Ectodermal cell (in vitro differentiated cells): ENCODE results near the gene MAP3K2.
"Not testable (repeated sequence)": the region's sequence is repeated elsewhere in the genome, so short reads cannot be mapped to it uniquely, and the experiment has no call there.

ENCODE experiments used
- H3K27ac ChIP-seq: 2 replicates; pipeline ENCODE4 v1.7.0; 2013; ENCODE audit warnings: mild to moderate bottlenecking, low read depth, low read length; ENCODE audit not compliant: insufficient read depth, poor library complexity, severe bottlenecking
- H3K27me3 ChIP-seq: 2 replicates; pipeline ENCODE4 v1.7.0; 2013; ENCODE audit warnings: mild to moderate bottlenecking, low read length; ENCODE audit not compliant: insufficient read depth, control insufficient read depth, poor library complexity, severe bottlenecking
- H3K36me3 ChIP-seq: one replicate; pipeline ENCODE4 v1.7.0; 2013; ENCODE audit warnings: low read length; ENCODE audit not compliant: control insufficient read depth, insufficient read depth
- H3K4me1 ChIP-seq: one replicate; pipeline ENCODE4 v1.7.0; 2013; ENCODE audit warnings: low read length; ENCODE audit not compliant: control insufficient read depth, insufficient read depth
- H3K4me3 ChIP-seq: 2 replicates; pipeline ENCODE4 v1.7.0; 2013; ENCODE audit warnings: low read depth, low read length, control low read depth; ENCODE audit not compliant: insufficient read depth
- H3K9me3 ChIP-seq: 2 replicates; pipeline ENCODE4 v1.7.0; 2013; ENCODE audit warnings: mild to moderate bottlenecking, low read length, moderate library complexity; ENCODE audit not compliant: control insufficient read depth
- WGBS, 2 experiments: methylation state at CpG; one replicate each; pipeline ENCODE4 v1.1.7; 2013; ENCODE audit warnings: missing lambda C conversion rate in 2 of 2; 5-methylcytosine and 5-hydroxymethylcytosine counted together

Gene MAP3K2

GRCh38 chr2:127413782-127414637, 26.2 kb upstream of the MAP3K2 start:
- WGBS, 2 experiments = 93 to 94% methylated on average over 7 to 8 of the region's 8 CpGs

DNA sequence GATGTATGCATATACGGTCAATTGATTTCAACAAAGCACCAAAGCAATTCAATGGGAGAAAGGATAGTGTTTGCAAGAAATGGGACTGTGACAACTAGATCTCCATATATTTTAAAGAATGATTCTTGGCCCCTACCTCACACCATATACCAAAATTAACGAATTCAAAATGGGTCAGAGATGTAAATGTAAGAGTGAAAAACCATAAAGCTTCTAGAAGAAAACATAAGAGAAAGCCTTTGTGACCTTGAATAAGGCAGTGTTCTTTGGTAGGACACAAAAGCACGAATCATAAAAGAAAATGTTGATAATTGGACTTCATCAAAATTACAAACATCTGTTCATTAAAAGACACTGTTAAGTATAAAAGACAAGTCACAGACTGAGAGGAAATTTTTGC, 25.4 kb upstream of the MAP3K2 start:
- peaks cover 39% of the 10 kb centered on the region for H3K27me3 ChIP-seq
- no peak overlapping the region for H3K27ac ChIP-seq
- H3K9me3 ChIP-seq = peaks cover 2% of the 10 kb centered on the region
- 94 to 100% methylated on average over 3 of the region's 3 CpGs for WGBS, 2 experiments
- H3K4me3 ChIP-seq = no peak overlapping the region
- peaks cover 2% of the 10 kb centered on the region for H3K4me1 ChIP-seq
- H3K36me3 ChIP-seq = no peaks in the 10 kb centered on the region

More at GRCh38 chr2:127413782-127414637, 26.2 kb upstream of the MAP3K2 start:
- no peak overlapping the region for H3K4me3 ChIP-seq
- H3K27me3 ChIP-seq = peaks cover 40% of the 10 kb centered on the region
- H3K9me3 ChIP-seq = peaks cover 2% of the 10 kb centered on the region
- peaks cover 2% of the 10 kb centered on the region for H3K4me1 ChIP-seq
- H3K27ac ChIP-seq = no peak overlapping the region
- no peaks in the 10 kb centered on the region for H3K36me3 ChIP-seq

DNA sequence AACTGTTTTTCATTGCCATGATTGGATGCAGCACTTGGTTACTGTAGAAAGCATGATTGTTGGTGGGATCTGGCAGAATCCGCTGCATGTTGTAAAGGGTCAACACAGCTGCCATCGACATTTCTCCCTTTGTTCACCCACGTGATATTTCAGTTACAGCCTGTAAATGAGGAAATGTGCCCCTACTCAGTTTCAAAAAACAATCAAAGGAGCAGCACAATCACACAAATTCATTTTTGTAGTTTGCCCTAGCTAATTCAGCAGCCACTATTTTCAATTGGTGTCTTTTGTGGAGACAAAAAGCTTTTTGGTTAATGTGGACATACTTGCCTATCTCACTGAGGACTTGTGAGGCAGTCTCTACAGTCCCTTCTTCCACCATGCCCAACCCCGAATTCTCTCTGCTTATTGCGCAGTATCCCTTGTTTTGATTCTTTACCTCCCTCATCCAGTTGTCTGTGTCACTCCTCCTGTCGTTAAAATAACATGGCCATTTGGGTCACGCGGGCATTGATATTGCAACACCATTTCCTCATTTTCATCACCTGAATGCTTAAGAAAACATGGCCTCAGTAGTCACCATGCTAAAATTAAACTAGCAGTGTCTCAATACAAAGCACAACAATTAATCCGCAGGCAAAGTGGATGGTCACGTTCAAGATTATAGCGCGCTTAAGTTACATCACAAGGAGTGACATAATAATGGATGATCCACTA, 24.0 kb upstream of the MAP3K2 start:
- no peak overlapping the region for H3K4me3 ChIP-seq
- 85% methylated on average over 12 of the region's 12 CpGs for WGBS, 2 experiments
- H3K27me3 ChIP-seq = peaks cover 25% of the 10 kb centered on the region
- no peaks in the 10 kb centered on the region for H3K4me1 ChIP-seq
- H3K9me3 ChIP-seq = peaks cover 2% of the 10 kb centered on the region
- no peaks in the 10 kb centered on the region for H3K36me3 ChIP-seq
- H3K27ac ChIP-seq = no peak overlapping the region

GRCh38 chr2:127410871-127411652, 23.3 kb upstream of the MAP3K2 start:
- no peak overlapping the region for H3K4me3 ChIP-seq
- 90 to 92% methylated on average over 6 of the region's 6 CpGs for WGBS, 2 experiments
- no peaks in the 10 kb centered on the region for H3K36me3 ChIP-seq
- no peak overlapping the region for H3K27ac ChIP-seq
- H3K27me3 ChIP-seq = peaks cover 18% of the 10 kb centered on the region
- peaks cover 2% of the 10 kb centered on the region for H3K9me3 ChIP-seq
- no peaks in the 10 kb centered on the region for H3K4me1 ChIP-seq

- H3K9me3 ChIP-seq, H3K27ac ChIP-seq, H3K4me1 ChIP-seq, H3K36me3 ChIP-seq, H3K27me3 ChIP-seq, H3K4me3 ChIP-seq: not testable (repeated sequence)
- whole genome bisulfite sequencing, 2 experiments = 90 to 92% methylated on average over 8 of the region's 8 CpGs
Measured at GRCh38 chr2:127409716-127410115, 21.9 kb upstream of the MAP3K2 start.

DNA sequence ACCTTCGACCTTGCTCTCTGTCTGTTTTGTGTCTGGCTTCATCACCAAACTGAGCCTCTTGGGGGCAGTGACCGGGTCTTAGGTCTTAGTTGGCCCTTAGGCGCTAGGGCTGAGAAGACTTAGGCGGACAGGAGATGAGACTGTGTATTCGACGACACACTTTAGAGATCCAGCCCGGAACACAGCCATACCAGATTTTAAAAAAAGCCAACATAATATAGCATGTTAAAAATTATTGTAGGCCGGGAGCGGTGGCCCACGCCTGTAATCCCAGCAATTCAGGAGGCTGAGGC, 21.0 kb upstream of the MAP3K2 start:
- H3K4me3 ChIP-seq = peak overlapping the region; percentile 49
- H3K9me3 ChIP-seq = peaks cover 2% of the 10 kb centered on the region
- H3K36me3 ChIP-seq = no peaks in the 10 kb centered on the region
- WGBS, 2 experiments = 62 to 63% methylated on average over 10 of the region's 10 CpGs
- peaks cover 3% of the 10 kb centered on the region for H3K27me3 ChIP-seq
- H3K27ac ChIP-seq = no peak overlapping the region
- no peaks in the 10 kb centered on the region for H3K4me1 ChIP-seq

GRCh38 chr2:127408004-127408806, 20.4 kb upstream of the MAP3K2 start:
- H3K27ac ChIP-seq = peak overlapping the region; percentile 50
- 1 to 2% methylated on average over 75 of the region's 75 CpGs for WGBS, 2 experiments
- peaks cover 2% of the 10 kb centered on the region for H3K9me3 ChIP-seq
- peaks cover 3% of the 10 kb centered on the region for H3K27me3 ChIP-seq
- H3K4me1 ChIP-seq = no peaks in the 10 kb centered on the region
- H3K36me3 ChIP-seq = no peaks in the 10 kb centered on the region
- peak overlapping the region; percentile 49 for H3K4me3 ChIP-seq

- peaks cover 3% of the 10 kb centered on the region for H3K27me3 ChIP-seq
- no peaks in the 10 kb centered on the region for H3K36me3 ChIP-seq
- no peak overlapping the region for H3K27ac ChIP-seq
- peak overlapping the region; percentile 49 for H3K4me3 ChIP-seq
- H3K9me3 ChIP-seq = no peaks in the 10 kb centered on the region
- no peaks in the 10 kb centered on the region for H3K4me1 ChIP-seq
- WGBS, 2 experiments = 2 to 5% methylated on average over 4 to 6 of the region's 6 CpGs
Measured at GRCh38 chr2:127407661-127408003, 19.9 kb upstream of the MAP3K2 start.

DNA sequence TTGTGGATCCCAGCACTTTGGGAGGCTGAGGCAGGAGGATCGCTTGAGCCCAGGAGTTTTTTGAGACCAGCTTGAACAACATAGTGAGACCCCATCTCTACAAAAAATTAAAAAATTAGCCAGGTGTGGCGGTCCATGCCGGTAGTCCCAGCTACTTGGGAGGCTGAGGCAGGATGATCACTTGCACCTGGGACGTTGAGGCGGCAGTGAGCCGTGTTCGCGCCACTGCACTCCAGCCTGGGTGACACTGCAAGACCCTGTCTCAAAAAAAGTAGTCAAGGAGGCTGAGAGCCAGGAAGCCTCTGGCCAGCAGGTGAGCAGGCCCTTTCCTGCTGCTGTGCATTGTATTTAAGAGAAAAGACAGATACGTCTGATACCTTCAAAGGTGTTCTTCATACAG, 19.3 kb upstream of the MAP3K2 start:
- no peak overlapping the region for H3K27ac ChIP-seq

More for the DNA sequence above, 19.3 kb upstream of the MAP3K2 start:
- Histone ChIP-seq H3K27me3 (peaks cover 3% of the 10 kb centered on the region), H3K9me3 (no peaks in the 10 kb centered on the region), H3K4me3 (no peak overlapping the region), H3K36me3 (no peaks in the 10 kb centered on the region), H3K4me1 (no peaks in the 10 kb centered on the region)
- 90 to 93% methylated on average over 9 of the region's 9 CpGs for WGBS, 2 experiments
